GM12874 (cell line): ENCODE measurements around the gene DYNLRB2.

Experiments
- CTCF ChIP-seq: IDR thresholded peaks from 2 replicates; pipeline ENCODE4 v1.5.1; 2011; ENCODE audit warnings: low read depth, mild to moderate bottlenecking, control low read depth, low read length, moderate library complexity; ENCODE audit not compliant: insufficient read depth

The DYNLRB2 gene

GRCh38 chr16:80552277-80552676, 11.5 kb downstream of the DYNLRB2 start:
- TF ChIP-seq CTCF = no peak

GRCh38 chr16:80554033-80554432, 13.2 kb downstream of the DYNLRB2 start:
- no peak for TF ChIP-seq CTCF

- no peak for TF ChIP-seq CTCF
Measured at GRCh38 chr16:80556481-80556880, 15.7 kb downstream of the DYNLRB2 start.

- TF ChIP-seq CTCF = no peak
Measured at GRCh38 chr16:80557037-80557436, 16.2 kb downstream of the DYNLRB2 start.

GRCh38 chr16:80559369-80559768, 18.6 kb downstream of the DYNLRB2 start:
- no peak for TF ChIP-seq CTCF

- TF ChIP-seq CTCF = no peak
Measured at GRCh38 chr16:80563066-80563465, 22.3 kb downstream of the DYNLRB2 start.

- no peak for TF ChIP-seq CTCF
Measured at GRCh38 chr16:80564394-80564793, 23.6 kb downstream of the DYNLRB2 start.

- TF ChIP-seq CTCF = no peak
Measured at GRCh38 chr16:80569440-80570105, 28.8 kb downstream of the DYNLRB2 start.
